Gastroesophageal sphincter (tissue), 3 donors: Measurements from ENCODE around the gene ATG7.

Experiments
- CTCF ChIP-seq, 4 experiments: fragments of 200-600 bp in 2 of 4; fragments of 450-650 bp in 2 of 4; sonication (generic) in 1 of 4; IDR thresholded peaks; one replicate each; pipeline ENCODE4 v1.5.1; 2017 to 2019; ENCODE audit warnings: antibody characterized with exemption in 4 of 4, mild to moderate bottlenecking in 2 of 4, moderate library complexity in 2 of 4
- EP300 ChIP-seq: sonication (generic); formaldehyde crosslinking; IDR thresholded peaks from one replicate; pipeline ENCODE4 v1.6.1; 2017; ENCODE audit warnings: antibody characterized with exemption, mild to moderate bottlenecking
- POLR2A ChIP-seq, 2 donors: fragments of 450-650 bp; IDR thresholded peaks; one replicate each; pipeline ENCODE4 v1.6.1; 2017; ENCODE audit warnings: antibody characterized with exemption in 2 of 2, mild to moderate bottlenecking in 2 of 2, moderate library complexity in 1 of 2
- POLR2AphosphoS5 ChIP-seq: sonication (generic); formaldehyde crosslinking; IDR thresholded peaks from one replicate; pipeline ENCODE4 v1.6.1; 2017; ENCODE audit warnings: antibody characterized with exemption

- TF ChIP-seq POLR2AphosphoS5 (no peak), CTCF (IDR thresholded peaks at IDR 0.05) (no peak), POLR2A (IDR thresholded peaks at IDR 0.05) (no peak), EP300 (no peak)
Observed at GRCh38 chr3:11413071-11413470, 140.9 kb downstream of the ATG7 start.
